NCI-H1048 (cell line): ENCODE results near the gene SYNE1.
"Not testable (repeated sequence)": the region's sequence is repeated elsewhere in the genome, so short reads cannot be mapped to it uniquely, and the experiment has no call there.

Source experiments
- DNase-seq: peaks from one replicate; lab custom pipeline; 2025; lab: John Stamatoyannopoulos, UW

SYNE1 gene

GRCh38 chr6:152630832-152631231 is 6.3 kb downstream of the SYNE1 start:
- DNase-seq: no peak

GRCh38 chr6:152625213-152625612 is 11.9 kb downstream of the SYNE1 start:
- DNase-seq: no peak

GRCh38 chr6:152614776-152615175 is 22.4 kb downstream of the SYNE1 start:
- not testable (repeated sequence) for DNase-seq

GRCh38 chr6:152609125-152609670 is 28.0 kb downstream of the SYNE1 start:
- DNase-seq: no peak

GRCh38 chr6:152605941-152606340 is 31.2 kb downstream of the SYNE1 start:
- no peak for DNase-seq

- no peak for DNase-seq
These were observed 31.8 kb downstream of the SYNE1 start for GRCh38 chr6:152605342-152605741.

GRCh38 chr6:152603911-152604310 is 33.3 kb downstream of the SYNE1 start:
- DNase-seq: no peak

GRCh38 chr6:152600022-152600421 is 37.1 kb downstream of the SYNE1 start:
- DNase-seq: no peak

- DNase-seq: no peak
These were observed 38.1 kb downstream of the SYNE1 start for GRCh38 chr6:152598901-152599537.

- DNase-seq: no peak
These were observed 38.7 kb downstream of the SYNE1 start for GRCh38 chr6:152598421-152598820.

- no peak for DNase-seq
These were observed 40.4 kb downstream of the SYNE1 start for GRCh38 chr6:152596726-152597125.

GRCh38 chr6:152595499-152595898 is 41.7 kb downstream of the SYNE1 start:
- no peak for DNase-seq

- no peak for DNase-seq
These were observed 42.5 kb downstream of the SYNE1 start for GRCh38 chr6:152594701-152595100.

- DNase-seq: no peak
These were observed 48.7 kb downstream of the SYNE1 start for GRCh38 chr6:152588456-152588855.

GRCh38 chr6:152587473-152587872 is 49.7 kb downstream of the SYNE1 start:
- no peak for DNase-seq

GRCh38 chr6:152585236-152585635 is 51.9 kb downstream of the SYNE1 start:
- no peak for DNase-seq

- no peak for DNase-seq
These were observed 53.3 kb downstream of the SYNE1 start for GRCh38 chr6:152583888-152584287.

- no peak for DNase-seq
These were observed 60.6 kb downstream of the SYNE1 start for GRCh38 chr6:152576525-152576924.

- peak; percentile 60 for DNase-seq
These were observed 61.5 kb downstream of the SYNE1 start for GRCh38 chr6:152575621-152576150.

GRCh38 chr6:152575161-152575560 is 62.0 kb downstream of the SYNE1 start:
- no peak for DNase-seq

GRCh38 chr6:152573762-152574161 is 63.4 kb downstream of the SYNE1 start:
- no peak for DNase-seq

- no peak for DNase-seq
These were observed 64.6 kb downstream of the SYNE1 start for GRCh38 chr6:152572338-152573088.

GRCh38 chr6:152571943-152572337 is 65.2 kb downstream of the SYNE1 start:
- DNase-seq: no peak
